Spleen (tissue), 7 donors: ENCODE measurements around the gene NLRP6.

Experiments used
- POLR2A ChIP-seq, 3 donors: fragments of 450-650 bp; IDR thresholded peaks; one replicate each; pipeline ENCODE4 v1.5.1; 2017; ENCODE audit warnings: antibody characterized with exemption in 3 of 3, mild to moderate bottlenecking in 1 of 3
- POLR2AphosphoS5 ChIP-seq, 3 donors: sonication (generic); formaldehyde crosslinking; IDR thresholded peaks; one replicate each; pipeline ENCODE4 v1.5.1; 2017; ENCODE audit warnings: antibody characterized with exemption in 3 of 3
- TF ChIP-seq, protein P1 (sequence below), 11 experiments: fragments of 200-600 bp in 7 of 11; fragments of 450-650 bp in 4 of 11; sonication (generic) in 4 of 11; IDR thresholded peaks in 8 of 11; conservative IDR thresholded peaks in 3 of 11; 1 replicate in 7 of 11; 2 replicates in 4 of 11; pipeline versions ENCODE4 v1.4.0 to v1.8.0; 2016 to 2021; ENCODE audit warnings: antibody characterized with exemption in 11 of 11, inconsistent platforms in 4 of 11, mild to moderate bottlenecking in 1 of 11
- donor health status: DM: no; HTN: no; CAD: no; lungs with moderate emphysema.
- donor health status: DM: no; HTN: no; CAD: no.
- donor health status: DM: no; HTN: no; CAD: no.

DNA sequence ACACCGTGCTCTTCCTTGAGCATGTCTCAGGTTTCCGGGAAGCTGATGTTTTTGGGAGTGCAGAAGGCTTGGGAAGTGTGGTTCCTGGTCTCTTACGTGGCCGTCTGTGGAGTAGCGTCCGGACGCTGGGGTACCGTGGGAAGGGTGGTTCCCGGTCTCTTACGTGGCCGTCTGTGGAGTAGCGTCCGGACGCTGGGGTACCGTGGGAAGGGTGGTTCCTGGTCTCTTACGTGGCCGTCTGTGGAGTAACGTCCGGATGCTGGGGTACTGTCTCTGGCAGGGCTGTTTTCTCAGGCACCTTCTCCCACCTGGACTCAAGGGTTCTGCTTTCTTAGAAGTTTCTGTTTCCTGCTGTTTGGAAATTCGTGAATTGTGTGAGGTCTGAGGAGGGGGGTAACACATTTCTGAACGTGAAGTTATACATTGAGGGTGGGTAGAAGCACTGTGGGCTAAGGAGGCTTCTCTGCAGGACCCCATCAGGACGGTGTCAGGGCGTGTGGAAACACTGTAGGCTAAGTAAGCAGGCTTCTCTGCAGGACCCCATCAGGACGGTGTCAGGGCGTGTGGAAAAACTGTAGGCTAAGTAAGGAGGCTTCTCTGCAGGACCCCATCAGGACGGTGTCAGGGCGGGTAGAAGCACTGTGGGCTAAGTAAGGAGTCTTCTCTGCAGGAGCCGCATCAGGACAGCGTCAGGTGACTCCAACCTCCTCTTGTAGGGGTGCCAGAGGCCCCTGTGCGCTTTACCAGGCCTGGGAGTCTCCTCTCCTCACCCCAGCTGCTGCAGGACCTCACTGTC, 47.8 kb downstream of the NLRP6 start:
- TF ChIP-seq, protein P1, sequence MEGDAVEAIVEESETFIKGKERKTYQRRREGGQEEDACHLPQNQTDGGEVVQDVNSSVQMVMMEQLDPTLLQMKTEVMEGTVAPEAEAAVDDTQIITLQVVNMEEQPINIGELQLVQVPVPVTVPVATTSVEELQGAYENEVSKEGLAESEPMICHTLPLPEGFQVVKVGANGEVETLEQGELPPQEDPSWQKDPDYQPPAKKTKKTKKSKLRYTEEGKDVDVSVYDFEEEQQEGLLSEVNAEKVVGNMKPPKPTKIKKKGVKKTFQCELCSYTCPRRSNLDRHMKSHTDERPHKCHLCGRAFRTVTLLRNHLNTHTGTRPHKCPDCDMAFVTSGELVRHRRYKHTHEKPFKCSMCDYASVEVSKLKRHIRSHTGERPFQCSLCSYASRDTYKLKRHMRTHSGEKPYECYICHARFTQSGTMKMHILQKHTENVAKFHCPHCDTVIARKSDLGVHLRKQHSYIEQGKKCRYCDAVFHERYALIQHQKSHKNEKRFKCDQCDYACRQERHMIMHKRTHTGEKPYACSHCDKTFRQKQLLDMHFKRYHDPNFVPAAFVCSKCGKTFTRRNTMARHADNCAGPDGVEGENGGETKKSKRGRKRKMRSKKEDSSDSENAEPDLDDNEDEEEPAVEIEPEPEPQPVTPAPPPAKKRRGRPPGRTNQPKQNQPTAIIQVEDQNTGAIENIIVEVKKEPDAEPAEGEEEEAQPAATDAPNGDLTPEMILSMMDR (IDR thresholded peaks at IDR 0.05 in 8 of 11, conservative IDR thresholded peaks at IDR 0.05 in 3 of 11) = no peak
- TF ChIP-seq POLR2AphosphoS5 (IDR thresholded peaks at IDR 0.05) = no peak
- no peak for TF ChIP-seq POLR2A (IDR thresholded peaks at IDR 0.05)
